ENCODE measurements around the gene RMND5A. TPM values are rescaled to one million over a fixed set of nuclear protein-coding genes. Genes with fewer than 3 reads are reported as not detected.
"Not testable (repeated sequence)": the region's sequence is repeated elsewhere in the genome, so short reads cannot be mapped to it uniquely, and the experiment has no call there.

RMND5A gene
- 10 to 100 TPM; 22.2 to 45.6 (median 33.8) TPM for total RNA-seq
- long read RNA-seq, full-length matches to known transcripts, result 1 of 7 reads
- long read RNA-seq, partial matches to known transcripts, result 0 of 7 reads
- long read RNA-seq, other reads (novel, unspliced or antisense), result 6 of 7 reads

- TF ChIP-seq POLR2A (IDR thresholded peaks at IDR 0.05), result peak; percentile 76
- WGBS (ENCODE audit: insufficient coverage, low coverage, low lambda C conversion rate, missing lambda C conversion rate), result 0% methylated on average over 13 of the region's 95 CpGs
- H3K27ac ChIP-seq, result peak within 1 kb of the TSS; percentile 80 to 84 (median 84)
These were observed at the start of gene RMND5A for GRCh38 chr2:86719637-86720539. TSS of gene RMND5A (plus strand) at chr2:86720291. CDS start at chr2:86720668, 377 bp downstream.

DNA sequence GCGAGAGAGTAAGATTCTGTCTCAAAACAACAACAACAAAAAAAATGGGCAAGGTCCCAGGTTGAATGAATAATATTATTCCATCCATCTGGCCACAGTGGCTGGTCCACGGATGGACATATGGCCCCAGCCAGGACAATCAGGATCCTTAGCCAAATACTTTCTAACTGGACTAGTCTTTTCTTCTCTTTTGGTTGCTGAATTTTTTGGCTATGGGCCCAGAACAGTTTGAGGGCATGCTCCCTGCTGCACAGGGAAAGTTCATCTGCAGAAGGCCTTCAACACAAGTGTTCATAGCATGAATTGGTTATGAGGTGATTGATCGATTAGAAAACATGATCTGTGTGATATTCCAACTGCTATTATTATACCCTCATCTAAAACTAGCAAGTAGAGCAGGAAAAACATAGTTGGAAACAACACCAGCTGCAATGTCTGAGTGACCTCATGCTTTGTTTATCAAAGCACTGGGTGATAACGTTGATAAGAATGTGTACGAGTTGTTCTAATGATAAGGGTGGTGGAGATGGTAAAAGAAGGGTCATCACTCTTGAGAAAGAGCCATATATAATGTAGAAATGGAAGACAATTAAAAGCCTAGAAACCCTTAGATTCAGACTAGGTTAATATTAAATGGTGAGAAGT lies 48.6 kb upstream of the RMND5A start:
- intact Hi-C loops (cut with DNase I), result no loop called here
- no peak for TF ChIP-seq POLR2A (IDR thresholded peaks at IDR 0.05)
- TF ChIP-seq, protein P1, sequence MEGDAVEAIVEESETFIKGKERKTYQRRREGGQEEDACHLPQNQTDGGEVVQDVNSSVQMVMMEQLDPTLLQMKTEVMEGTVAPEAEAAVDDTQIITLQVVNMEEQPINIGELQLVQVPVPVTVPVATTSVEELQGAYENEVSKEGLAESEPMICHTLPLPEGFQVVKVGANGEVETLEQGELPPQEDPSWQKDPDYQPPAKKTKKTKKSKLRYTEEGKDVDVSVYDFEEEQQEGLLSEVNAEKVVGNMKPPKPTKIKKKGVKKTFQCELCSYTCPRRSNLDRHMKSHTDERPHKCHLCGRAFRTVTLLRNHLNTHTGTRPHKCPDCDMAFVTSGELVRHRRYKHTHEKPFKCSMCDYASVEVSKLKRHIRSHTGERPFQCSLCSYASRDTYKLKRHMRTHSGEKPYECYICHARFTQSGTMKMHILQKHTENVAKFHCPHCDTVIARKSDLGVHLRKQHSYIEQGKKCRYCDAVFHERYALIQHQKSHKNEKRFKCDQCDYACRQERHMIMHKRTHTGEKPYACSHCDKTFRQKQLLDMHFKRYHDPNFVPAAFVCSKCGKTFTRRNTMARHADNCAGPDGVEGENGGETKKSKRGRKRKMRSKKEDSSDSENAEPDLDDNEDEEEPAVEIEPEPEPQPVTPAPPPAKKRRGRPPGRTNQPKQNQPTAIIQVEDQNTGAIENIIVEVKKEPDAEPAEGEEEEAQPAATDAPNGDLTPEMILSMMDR (IDR thresholded peaks at IDR 0.05), result no peak
- no peaks in the 10 kb centered on the region for H3K27me3 ChIP-seq
- H3K4me3 ChIP-seq, result no peak overlapping the region
- 29% methylated on average over 5 of the region's 5 CpGs for WGBS (ENCODE audit: insufficient coverage, low coverage, low lambda C conversion rate, missing lambda C conversion rate)
- peaks cover 0 to 20% (median 7%) of the 10 kb centered on the region in 4 donors for H3K4me1 ChIP-seq
- H3K9me3 ChIP-seq, result no peaks in the 10 kb centered on the region
- H3K27ac ChIP-seq, result peak overlapping the region; percentile 41 to 66 (median 41)
- H3K36me3 ChIP-seq, result no peaks in the 10 kb centered on the region
- peak; percentile 85 to 93 (median 88) for ATAC-seq
- DNase-seq, result peak in 1 of 3 donors; percentile 68

More at GRCh38 chr2:86719637-86720539, at the start of gene RMND5A:
- H3K9me3 ChIP-seq; H3K27me3 ChIP-seq; H3K36me3 ChIP-seq; H3K4me1 ChIP-seq; intact Hi-C loops (cut with DNase I): not testable (repeated sequence)
- DNase-seq, result peak; percentile 95 to 97 (median 96)
- peak within 1 kb of the TSS; percentile 62 to 68 (median 65) for H3K4me3 ChIP-seq
- peak; percentile 84 to 94 (median 88) for ATAC-seq

DNA sequence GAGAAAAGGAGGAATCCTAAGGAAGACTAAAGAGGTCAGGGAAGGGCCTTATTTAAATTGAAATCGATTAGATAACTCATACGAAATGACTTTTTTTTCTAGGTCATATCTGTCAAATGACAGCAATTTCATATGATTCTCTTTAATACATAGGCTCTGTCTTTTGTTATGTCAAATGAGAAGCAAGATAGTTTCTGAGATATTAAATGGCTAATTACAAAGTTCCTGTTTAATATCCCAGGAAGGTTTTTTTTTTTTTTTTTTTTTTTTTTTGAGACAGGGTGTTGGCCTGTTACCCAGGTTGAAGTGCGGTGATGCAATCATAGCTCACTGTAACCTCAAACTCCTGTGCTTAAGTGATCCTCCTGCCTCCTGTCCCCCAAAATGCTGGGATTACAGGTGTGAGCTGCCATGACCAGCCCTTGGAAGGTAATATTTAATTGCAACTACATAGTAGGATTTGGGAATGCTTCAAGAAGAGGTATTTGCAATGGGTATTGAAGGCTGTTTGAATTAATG lies 48.0 kb upstream of the RMND5A start:
- DNase-seq, result no peak
- TF ChIP-seq, protein P1 (IDR thresholded peaks at IDR 0.05), result no peak
- no peak for TF ChIP-seq POLR2A (IDR thresholded peaks at IDR 0.05)
- H3K9me3 ChIP-seq, result no peaks in the 10 kb centered on the region
- WGBS (ENCODE audit: insufficient coverage, low coverage, low lambda C conversion rate, missing lambda C conversion rate), result 30% methylated on average over 3 of the region's 3 CpGs
- no peaks in the 10 kb centered on the region for H3K36me3 ChIP-seq
- ATAC-seq, result peak; percentile 32 to 62 (median 41)
- no peak overlapping the region for H3K4me3 ChIP-seq
- peaks cover 0 to 20% (median 7%) of the 10 kb centered on the region in 4 donors for H3K4me1 ChIP-seq
- no peaks in the 10 kb centered on the region for H3K27me3 ChIP-seq
- H3K27ac ChIP-seq, result peak overlapping the region in 2 of 3 donors; percentile 41 to 66
- intact Hi-C loops (cut with DNase I), result no loop called here

GRCh38 chr2:86673011-86673410 lies 47.1 kb upstream of the RMND5A start:
- whole genome bisulfite sequencing (ENCODE audit: insufficient coverage, low coverage, low lambda C conversion rate, missing lambda C conversion rate), result 71% methylated on average over 1 of the region's 1 CpG
- H3K4me1 ChIP-seq, result peaks cover 0 to 20% (median 7%) of the 10 kb centered on the region in 4 donors
- H3K9me3 ChIP-seq, result no peaks in the 10 kb centered on the region
- TF ChIP-seq POLR2A (IDR thresholded peaks at IDR 0.05), result no peak
- TF ChIP-seq, protein P1 (IDR thresholded peaks at IDR 0.05), result no peak
- no peaks in the 10 kb centered on the region for H3K36me3 ChIP-seq
- ATAC-seq (no peak), DNase-seq (no peak)
- no peaks in the 10 kb centered on the region for H3K27me3 ChIP-seq
- H3K4me3 ChIP-seq, result no peak overlapping the region
- no peak overlapping the region for H3K27ac ChIP-seq
- intact Hi-C loops (cut with DNase I), result no loop called here
